ENCODE measurements around the gene EMC6. TPM values are rescaled to one million over a fixed set of nuclear protein-coding genes. Genes with fewer than 3 reads are reported as not detected.

EMC6 gene
- total RNA-seq, 2 donors from 2014 or later: 23.7 to 24.7 TPM

GRCh38 chr17:3675886-3676285, 7.3 kb downstream of the EMC6 start:
- no peak for DNase-seq (ENCODE audit: low spot score)
- intact Hi-C loops (cut with DNase I): no loop called here

GRCh38 chr17:3678095-3678820, 9.6 kb downstream of the EMC6 start:
- intact Hi-C loops (cut with DNase I): no loop called here

GRCh38 chr17:3678821-3679530, 10.4 kb downstream of the EMC6 start:
- no peak for DNase-seq (ENCODE audit: low spot score)
- intact Hi-C loops (cut with DNase I): no loop called here

More at GRCh38 chr17:3678095-3678820, 9.6 kb downstream of the EMC6 start:
- no peak for DNase-seq (ENCODE audit: low spot score)

GRCh38 chr17:3679531-3680126, 11.0 kb downstream of the EMC6 start:
- no peak for DNase-seq (ENCODE audit: low spot score)
- intact Hi-C loops (cut with DNase I): no loop called here

- DNase-seq (ENCODE audit: low spot score): no peak
- intact Hi-C loops (cut with DNase I): no loop called here
These were observed 12.4 kb downstream of the EMC6 start for GRCh38 chr17:3681057-3681456.

- no peak for DNase-seq (ENCODE audit: low spot score)
- intact Hi-C loops (cut with DNase I): no loop called here
These were observed 13.0 kb downstream of the EMC6 start for GRCh38 chr17:3681565-3681964.

GRCh38 chr17:3682033-3682432, 13.4 kb downstream of the EMC6 start:
- intact Hi-C loops (cut with DNase I): no loop called here
- DNase-seq (ENCODE audit: low spot score): no peak

GRCh38 chr17:3683054-3683511, 14.5 kb downstream of the EMC6 start:
- no peak for DNase-seq (ENCODE audit: low spot score)

GRCh38 chr17:3685174-3685573, 16.6 kb downstream of the EMC6 start:
- DNase-seq (ENCODE audit: low spot score): no peak
- intact Hi-C loops (cut with DNase I): no loop called here

More at GRCh38 chr17:3683054-3683511, 14.5 kb downstream of the EMC6 start:
- intact Hi-C loops (cut with DNase I): no loop called here

- no peak for DNase-seq (ENCODE audit: low spot score)
- intact Hi-C loops (cut with DNase I): no loop called here
These were observed 19.5 kb downstream of the EMC6 start for GRCh38 chr17:3688027-3688553.

GRCh38 chr17:3688852-3689261, 20.2 kb downstream of the EMC6 start:
- no peak for DNase-seq (ENCODE audit: low spot score)
- intact Hi-C loops (cut with DNase I): no loop called here

GRCh38 chr17:3689262-3690093, 20.9 kb downstream of the EMC6 start:
- DNase-seq (ENCODE audit: low spot score): no peak
- intact Hi-C loops (cut with DNase I): no loop called here

- no peak for DNase-seq (ENCODE audit: low spot score)
- intact Hi-C loops (cut with DNase I): no loop called here
These were observed 21.6 kb downstream of the EMC6 start for GRCh38 chr17:3690094-3690715.

- intact Hi-C loops (cut with DNase I): no loop called here
- DNase-seq (ENCODE audit: low spot score): no peak
These were observed 23.0 kb downstream of the EMC6 start for GRCh38 chr17:3691617-3692067.

- intact Hi-C loops (cut with DNase I): no loop called here
- DNase-seq (ENCODE audit: low spot score): no peak
These were observed 23.7 kb downstream of the EMC6 start for GRCh38 chr17:3692346-3692745.

GRCh38 chr17:3693141-3693540, 24.5 kb downstream of the EMC6 start:
- no peak for DNase-seq (ENCODE audit: low spot score)
- intact Hi-C loops (cut with DNase I): no loop called here

GRCh38 chr17:3693829-3694231, 25.2 kb downstream of the EMC6 start:
- intact Hi-C loops (cut with DNase I): no loop called here

GRCh38 chr17:3695129-3695722, 26.6 kb downstream of the EMC6 start:
- no peak for DNase-seq (ENCODE audit: low spot score)
- intact Hi-C loops (cut with DNase I): no loop called here

More at GRCh38 chr17:3693829-3694231, 25.2 kb downstream of the EMC6 start:
- no peak for DNase-seq (ENCODE audit: low spot score)
